Measurements from ENCODE around the gene TP53RK. TPM values are rescaled to one million over a fixed set of nuclear protein-coding genes. Genes with fewer than 3 reads are reported as not detected.

The TP53RK gene
- polyA plus RNA-seq, 1 of the 3 experiments (the other 2 are of a cell fraction), result 5.5 TPM

DNA sequence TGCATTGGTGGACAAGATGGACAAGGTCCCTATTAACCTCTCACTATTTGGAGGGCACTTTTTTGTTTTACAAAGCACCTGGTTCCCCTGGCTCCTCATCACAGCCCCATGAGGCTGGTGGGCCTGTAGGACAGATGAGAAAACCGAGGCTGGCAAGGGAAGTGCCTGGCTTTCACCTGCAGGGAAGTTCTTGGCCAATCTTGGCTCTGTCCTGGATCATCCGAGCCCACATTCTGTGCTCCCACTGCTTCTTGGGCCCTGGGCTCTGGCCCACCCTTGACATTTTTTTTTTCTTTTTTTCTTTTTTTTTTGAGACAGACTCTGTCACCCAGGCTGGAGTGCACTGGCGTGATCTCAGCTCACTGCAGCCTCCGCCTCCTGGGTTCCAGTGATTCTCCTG is 52.7 kb downstream of the TP53RK start:
- Histone ChIP-seq H3K4me3 (ENCODE audit: low read depth in 2 of 2, low read length in 1 of 2) (no peak overlapping the region), H3K9me3 (no peaks in the 10 kb centered on the region), H4K20me1 (ENCODE audit: insufficient read depth) (no peaks in the 10 kb centered on the region), H2AFZ (ENCODE audit: low read depth) (no peak overlapping the region), H3K36me3 (replicated peaks in 1 of 2; ENCODE audit: control insufficient read depth in 1 of 2, insufficient read depth in 2 of 2, low read length in 1 of 2) (no peaks in the 10 kb centered on the region), H3K9ac (no peak overlapping the region), H3F3A (replicated peaks; ENCODE audit: insufficient read depth) (no peaks in the 10 kb centered on the region), H3K9me2 (no peaks in the 10 kb centered on the region), H3K27me3 (ENCODE audit: insufficient read depth) (no peaks in the 10 kb centered on the region), H3K4me2 (no peak overlapping the region), H3K79me2 (ENCODE audit: insufficient read depth) (no peaks in the 10 kb centered on the region), H3K27ac (ENCODE audit: low read depth in 2 of 2, low read length in 1 of 2) (no peak overlapping the region), H3K4me1 (ENCODE audit: control insufficient read depth in 1 of 2, insufficient read depth in 2 of 2, low read depth in 1 of 2, low read length in 1 of 2) (no peaks in the 10 kb centered on the region)
- ChIA-PET POLR2A (no interaction called here), CTCF (interaction anchor here (1.3 kb wide), 1 partner anchor 14 kb away, joined by 4 read pairs; no protein-coding TSS in a partner anchor)
- TF ChIP-seq ELF1 (IDR thresholded peaks at IDR 0.05), result no peak
- no peak for TF ChIP-seq FOSL2 (IDR thresholded peaks at IDR 0.05; ENCODE audit: borderline replicate concordance, low read depth)
- no peak for TF ChIP-seq RFX5 (IDR thresholded peaks at IDR 0.05; ENCODE audit: low read length)
- TF ChIP-seq, protein P1, sequence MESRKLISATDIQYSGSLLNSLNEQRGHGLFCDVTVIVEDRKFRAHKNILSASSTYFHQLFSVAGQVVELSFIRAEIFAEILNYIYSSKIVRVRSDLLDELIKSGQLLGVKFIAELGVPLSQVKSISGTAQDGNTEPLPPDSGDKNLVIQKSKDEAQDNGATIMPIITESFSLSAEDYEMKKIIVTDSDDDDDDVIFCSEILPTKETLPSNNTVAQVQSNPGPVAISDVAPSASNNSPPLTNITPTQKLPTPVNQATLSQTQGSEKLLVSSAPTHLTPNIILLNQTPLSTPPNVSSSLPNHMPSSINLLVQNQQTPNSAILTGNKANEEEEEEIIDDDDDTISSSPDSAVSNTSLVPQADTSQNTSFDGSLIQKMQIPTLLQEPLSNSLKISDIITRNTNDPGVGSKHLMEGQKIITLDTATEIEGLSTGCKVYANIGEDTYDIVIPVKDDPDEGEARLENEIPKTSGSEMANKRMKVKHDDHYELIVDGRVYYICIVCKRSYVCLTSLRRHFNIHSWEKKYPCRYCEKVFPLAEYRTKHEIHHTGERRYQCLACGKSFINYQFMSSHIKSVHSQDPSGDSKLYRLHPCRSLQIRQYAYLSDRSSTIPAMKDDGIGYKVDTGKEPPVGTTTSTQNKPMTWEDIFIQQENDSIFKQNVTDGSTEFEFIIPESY (IDR thresholded peaks at IDR 0.05; ENCODE audit: borderline replicate concordance, low read depth), result no peak
- no peak for DNase-seq
- WGBS (ENCODE audit: low lambda C conversion rate), result 64% methylated on average over 4 of the region's 4 CpGs

DNA sequence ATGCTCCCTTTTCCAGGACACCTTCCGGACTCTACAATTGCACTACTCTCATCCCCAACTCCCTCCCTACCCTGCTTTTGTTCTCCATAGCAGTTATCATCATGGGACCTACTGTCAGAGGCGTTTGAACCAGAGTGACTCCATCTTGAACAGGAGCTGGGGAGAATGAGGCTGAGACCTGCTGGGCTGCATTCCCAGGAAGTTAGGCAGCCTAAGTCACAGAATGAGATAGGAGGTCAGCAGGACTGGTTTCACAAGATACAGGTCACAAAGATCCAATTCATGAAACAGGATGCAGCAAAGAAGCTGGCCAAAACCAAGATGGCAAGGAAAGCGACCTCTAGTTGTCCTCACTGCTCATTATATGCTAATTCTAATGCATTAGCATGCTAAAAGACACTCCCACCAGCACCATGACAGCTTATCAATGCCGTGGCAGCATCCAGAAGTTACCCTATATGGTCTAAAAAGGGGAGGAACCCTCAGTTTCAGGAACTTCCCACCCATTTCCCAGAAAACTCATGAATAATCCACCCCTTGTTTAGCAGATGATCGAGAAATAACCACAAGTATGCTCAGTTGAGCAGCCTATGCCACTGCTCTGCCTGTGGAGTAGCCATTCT is 53.6 kb downstream of the TP53RK start:
- H3K4me3 ChIP-seq (ENCODE audit: low read depth in 2 of 2, low read length in 1 of 2), result no peak overlapping the region
- no peak for DNase-seq
- H3K4me1 ChIP-seq (ENCODE audit: control insufficient read depth in 1 of 2, insufficient read depth in 2 of 2, low read depth in 1 of 2, low read length in 1 of 2), result no peaks in the 10 kb centered on the region
- POLR2A ChIA-PET, result no interaction called here
- no peak overlapping the region for H3K4me2 ChIP-seq
- H3K27me3 ChIP-seq (ENCODE audit: insufficient read depth), result no peaks in the 10 kb centered on the region
- TF ChIP-seq EZH2phosphoT487 (IDR thresholded peaks at IDR 0.05; ENCODE audit: borderline replicate concordance, low read depth) (no peak), TAF1 (IDR thresholded peaks at IDR 0.05; ENCODE audit: borderline replicate concordance, low read depth, low read length) (no peak), NRF1 (IDR thresholded peaks at IDR 0.05; ENCODE audit: low read depth, low read length) (no peak), TEAD4 (IDR thresholded peaks at IDR 0.05; ENCODE audit: borderline replicate concordance, insufficient read depth) (no peak), YY1 (IDR thresholded peaks at IDR 0.05; ENCODE audit: low read depth) (no peak), MEF2A (IDR thresholded peaks at IDR 0.05; ENCODE audit: borderline replicate concordance, low read depth) (no peak), FOXM1 (IDR thresholded peaks at IDR 0.05; ENCODE audit: low read depth) (no peak), RFX5 (IDR thresholded peaks at IDR 0.05; ENCODE audit: low read length) (no peak), FOXJ3 (CRISPR knock-in tag; IDR thresholded peaks at IDR 0.05) (no peak)
- TF ChIP-seq, protein P2, sequence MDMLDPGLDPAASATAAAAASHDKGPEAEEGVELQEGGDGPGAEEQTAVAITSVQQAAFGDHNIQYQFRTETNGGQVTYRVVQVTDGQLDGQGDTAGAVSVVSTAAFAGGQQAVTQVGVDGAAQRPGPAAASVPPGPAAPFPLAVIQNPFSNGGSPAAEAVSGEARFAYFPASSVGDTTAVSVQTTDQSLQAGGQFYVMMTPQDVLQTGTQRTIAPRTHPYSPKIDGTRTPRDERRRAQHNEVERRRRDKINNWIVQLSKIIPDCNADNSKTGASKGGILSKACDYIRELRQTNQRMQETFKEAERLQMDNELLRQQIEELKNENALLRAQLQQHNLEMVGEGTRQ (IDR thresholded peaks at IDR 0.05; ENCODE audit: borderline replicate concordance, low read depth, low read length), result no peak
- TF ChIP-seq, protein P3, sequence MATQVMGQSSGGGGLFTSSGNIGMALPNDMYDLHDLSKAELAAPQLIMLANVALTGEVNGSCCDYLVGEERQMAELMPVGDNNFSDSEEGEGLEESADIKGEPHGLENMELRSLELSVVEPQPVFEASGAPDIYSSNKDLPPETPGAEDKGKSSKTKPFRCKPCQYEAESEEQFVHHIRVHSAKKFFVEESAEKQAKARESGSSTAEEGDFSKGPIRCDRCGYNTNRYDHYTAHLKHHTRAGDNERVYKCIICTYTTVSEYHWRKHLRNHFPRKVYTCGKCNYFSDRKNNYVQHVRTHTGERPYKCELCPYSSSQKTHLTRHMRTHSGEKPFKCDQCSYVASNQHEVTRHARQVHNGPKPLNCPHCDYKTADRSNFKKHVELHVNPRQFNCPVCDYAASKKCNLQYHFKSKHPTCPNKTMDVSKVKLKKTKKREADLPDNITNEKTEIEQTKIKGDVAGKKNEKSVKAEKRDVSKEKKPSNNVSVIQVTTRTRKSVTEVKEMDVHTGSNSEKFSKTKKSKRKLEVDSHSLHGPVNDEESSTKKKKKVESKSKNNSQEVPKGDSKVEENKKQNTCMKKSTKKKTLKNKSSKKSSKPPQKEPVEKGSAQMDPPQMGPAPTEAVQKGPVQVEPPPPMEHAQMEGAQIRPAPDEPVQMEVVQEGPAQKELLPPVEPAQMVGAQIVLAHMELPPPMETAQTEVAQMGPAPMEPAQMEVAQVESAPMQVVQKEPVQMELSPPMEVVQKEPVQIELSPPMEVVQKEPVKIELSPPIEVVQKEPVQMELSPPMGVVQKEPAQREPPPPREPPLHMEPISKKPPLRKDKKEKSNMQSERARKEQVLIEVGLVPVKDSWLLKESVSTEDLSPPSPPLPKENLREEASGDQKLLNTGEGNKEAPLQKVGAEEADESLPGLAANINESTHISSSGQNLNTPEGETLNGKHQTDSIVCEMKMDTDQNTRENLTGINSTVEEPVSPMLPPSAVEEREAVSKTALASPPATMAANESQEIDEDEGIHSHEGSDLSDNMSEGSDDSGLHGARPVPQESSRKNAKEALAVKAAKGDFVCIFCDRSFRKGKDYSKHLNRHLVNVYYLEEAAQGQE (IDR thresholded peaks at IDR 0.05; ENCODE audit: low read depth, low read length), result no peak
- TF ChIP-seq, protein P4, sequence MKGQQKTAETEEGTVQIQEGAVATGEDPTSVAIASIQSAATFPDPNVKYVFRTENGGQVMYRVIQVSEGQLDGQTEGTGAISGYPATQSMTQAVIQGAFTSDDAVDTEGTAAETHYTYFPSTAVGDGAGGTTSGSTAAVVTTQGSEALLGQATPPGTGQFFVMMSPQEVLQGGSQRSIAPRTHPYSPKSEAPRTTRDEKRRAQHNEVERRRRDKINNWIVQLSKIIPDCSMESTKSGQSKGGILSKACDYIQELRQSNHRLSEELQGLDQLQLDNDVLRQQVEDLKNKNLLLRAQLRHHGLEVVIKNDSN (IDR thresholded peaks at IDR 0.05; ENCODE audit: borderline replicate concordance, low read depth), result no peak
- WGBS (ENCODE audit: low lambda C conversion rate), result 47% methylated on average over 5 of the region's 5 CpGs
- no peaks in the 10 kb centered on the region for H3K9me2 ChIP-seq
- H3K9me3 ChIP-seq, result no peaks in the 10 kb centered on the region
- no peaks in the 10 kb centered on the region for H4K20me1 ChIP-seq (ENCODE audit: insufficient read depth)
- no peak overlapping the region for H2AFZ ChIP-seq (ENCODE audit: low read depth)
- H3K27ac ChIP-seq (ENCODE audit: low read depth in 2 of 2, low read length in 1 of 2), result no peak overlapping the region
- no peaks in the 10 kb centered on the region for H3F3A ChIP-seq (replicated peaks; ENCODE audit: insufficient read depth)
- no peaks in the 10 kb centered on the region for H3K79me2 ChIP-seq (ENCODE audit: insufficient read depth)
- no peaks in the 10 kb centered on the region for H3K36me3 ChIP-seq (replicated peaks in 1 of 2; ENCODE audit: control insufficient read depth in 1 of 2, insufficient read depth in 2 of 2, low read length in 1 of 2)
- CTCF ChIA-PET, result no interaction called here
- no peak overlapping the region for H3K9ac ChIP-seq
